Astrocyte (in vitro differentiated cells and primary cell): ENCODE data around the gene PTPN20. TPM values are rescaled to one million over a fixed set of nuclear protein-coding genes. Genes with fewer than 3 reads are reported as not detected.

Experiments
- DNase-seq: peaks from one replicate; pipeline ENCODE4 v3.0.0-alpha.2; 2010; ENCODE audit warnings: low read depth
- FAIRE-seq: peaks from 2 replicates; lab custom pipeline; 2011; peaks lifted over from hg19 to GRCh38; lab: Jason Lieb, UNC
- H2AFZ ChIP-seq: 2 replicates; pipeline ENCODE4 v1.6.0; 2012; ENCODE audit warnings: low read depth, low read length, inconsistent platforms
- H3K27ac ChIP-seq: 2 replicates; pipeline ENCODE4 v1.5.1; 2011; ENCODE audit warnings: low read depth, low read length, inconsistent platforms
- H3K27me3 ChIP-seq: 2 replicates; pipeline ENCODE4 v1.6.0; 2011; ENCODE audit warnings: low read length, inconsistent platforms; ENCODE audit not compliant: insufficient read depth
- H3K36me3 ChIP-seq: 2 replicates; pipeline ENCODE4 v1.5.1; 2011; ENCODE audit warnings: low read length, inconsistent platforms; ENCODE audit not compliant: insufficient read depth
- H3K4me1 ChIP-seq: 2 replicates; pipeline ENCODE4 v1.5.1; 2011; ENCODE audit warnings: low read length, inconsistent platforms; ENCODE audit not compliant: insufficient read depth
- H3K4me2 ChIP-seq: 2 replicates; pipeline ENCODE4 v1.6.0; 2012; ENCODE audit warnings: low read length, inconsistent platforms
- H3K4me3 ChIP-seq: 2 replicates; pipeline ENCODE4 v1.5.1; 2011; ENCODE audit warnings: low read depth, mild to moderate bottlenecking, low read length, inconsistent platforms; ENCODE audit not compliant: insufficient read depth
- H3K79me2 ChIP-seq: 2 replicates; pipeline ENCODE4 v1.6.0; 2012; ENCODE audit warnings: mild to moderate bottlenecking, low read length, inconsistent platforms; ENCODE audit not compliant: insufficient read depth
- H3K9ac ChIP-seq: 2 replicates; pipeline ENCODE4 v1.6.0; 2012; ENCODE audit warnings: mild to moderate bottlenecking, low read length, inconsistent platforms
- H3K9me3 ChIP-seq: 2 replicates; pipeline ENCODE4 v1.5.1; 2012; ENCODE audit warnings: low read depth, mild to moderate bottlenecking, low read length, inconsistent platforms; ENCODE audit not compliant: insufficient read depth
- H4K20me1 ChIP-seq: 2 replicates; pipeline ENCODE4 v1.6.0; 2012; ENCODE audit warnings: low read length, inconsistent platforms; ENCODE audit not compliant: insufficient read depth
- H3K27ac Mint-ChIP-seq: one replicate; pipeline ENCODE4 v1.8.0; 2021; ENCODE audit warnings: mild to moderate bottlenecking, mixed read lengths; ENCODE audit not compliant: unreplicated experiment
- H3K27me3 Mint-ChIP-seq: one replicate; pipeline ENCODE4 v1.8.0; 2021; ENCODE audit warnings: low read depth, mixed read lengths; ENCODE audit not compliant: unreplicated experiment
- H3K36me3 Mint-ChIP-seq: one replicate; pipeline ENCODE4 v1.8.0; 2021; ENCODE audit warnings: low read depth, mixed read lengths; ENCODE audit not compliant: unreplicated experiment
- H3K4me1 Mint-ChIP-seq: one replicate; pipeline ENCODE4 v1.8.0; 2021; ENCODE audit warnings: low read depth, mixed read lengths; ENCODE audit not compliant: unreplicated experiment
- H3K4me3 Mint-ChIP-seq: one replicate; pipeline ENCODE4 v1.8.0; 2021; ENCODE audit warnings: mild to moderate bottlenecking, moderate library complexity, mixed read lengths; ENCODE audit not compliant: unreplicated experiment
- H3K9me3 Mint-ChIP-seq: one replicate; pipeline ENCODE4 v1.8.0; 2021; ENCODE audit warnings: mild to moderate bottlenecking, mixed read lengths; ENCODE audit not compliant: unreplicated experiment
- EZH2 ChIP-seq: IDR thresholded peaks from 2 replicates; pipeline ENCODE4 v1.6.1; 2012; ENCODE audit warnings: mild to moderate bottlenecking, low read length, inconsistent platforms; ENCODE audit not compliant: insufficient read depth
- total RNA-seq: library from RNA; stranded (reverse); gene quantifications from 2 replicates; pipeline ENCODE4 v1.2.1, GENCODE V29; 2021
- TF ChIP-seq, protein P1 (sequence below): IDR thresholded peaks from 2 replicates; pipeline ENCODE4 v1.5.1; 2011; ENCODE audit warnings: low read depth, mild to moderate bottlenecking, inconsistent platforms, low read length, moderate library complexity; ENCODE audit not compliant: insufficient read depth

PTPN20 gene
- total RNA-seq, 1 donor from 2014 or later: not detected

DNA sequence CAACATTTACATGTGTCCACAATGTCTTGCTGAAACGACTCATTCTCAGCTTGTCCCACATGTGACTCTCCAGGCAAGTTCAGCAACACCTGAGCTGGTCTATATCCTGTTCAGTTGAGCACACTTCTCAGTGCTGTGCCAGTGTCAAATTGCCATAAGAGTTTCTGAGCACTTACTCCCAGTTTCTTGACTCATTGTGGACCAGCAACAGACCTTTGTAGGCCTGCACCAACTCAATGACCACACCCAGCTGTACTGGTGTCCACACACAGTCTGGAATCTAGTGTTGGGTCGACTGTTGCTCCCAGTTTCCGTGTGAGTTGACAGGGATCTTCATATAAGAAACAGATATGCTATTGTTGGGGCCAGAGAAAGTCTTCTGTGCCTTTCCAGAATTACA, 88.0 kb downstream of the PTPN20 start:
- FAIRE-seq: no peak
- H3K27ac Mint-ChIP-seq: no peak overlapping the region
- H3K4me1 Mint-ChIP-seq: no peaks in the 10 kb centered on the region
- Histone ChIP-seq H3K4me2 (no peak overlapping the region), H3K27me3 (no peaks in the 10 kb centered on the region), H3K36me3 (no peaks in the 10 kb centered on the region), H4K20me1 (no peaks in the 10 kb centered on the region), H3K4me1 (no peaks in the 10 kb centered on the region), H2AFZ (no peak overlapping the region), H3K79me2 (no peaks in the 10 kb centered on the region), H3K27ac (no peak overlapping the region), H3K4me3 (no peak overlapping the region), H3K9ac (no peak overlapping the region), H3K9me3 (no peaks in the 10 kb centered on the region)
- H3K4me3 Mint-ChIP-seq: no peak overlapping the region
- no peaks in the 10 kb centered on the region for H3K9me3 Mint-ChIP-seq
- no peaks in the 10 kb centered on the region for H3K27me3 Mint-ChIP-seq
- H3K36me3 Mint-ChIP-seq: no peaks in the 10 kb centered on the region
- DNase-seq: no peak
- TF ChIP-seq, protein P1, sequence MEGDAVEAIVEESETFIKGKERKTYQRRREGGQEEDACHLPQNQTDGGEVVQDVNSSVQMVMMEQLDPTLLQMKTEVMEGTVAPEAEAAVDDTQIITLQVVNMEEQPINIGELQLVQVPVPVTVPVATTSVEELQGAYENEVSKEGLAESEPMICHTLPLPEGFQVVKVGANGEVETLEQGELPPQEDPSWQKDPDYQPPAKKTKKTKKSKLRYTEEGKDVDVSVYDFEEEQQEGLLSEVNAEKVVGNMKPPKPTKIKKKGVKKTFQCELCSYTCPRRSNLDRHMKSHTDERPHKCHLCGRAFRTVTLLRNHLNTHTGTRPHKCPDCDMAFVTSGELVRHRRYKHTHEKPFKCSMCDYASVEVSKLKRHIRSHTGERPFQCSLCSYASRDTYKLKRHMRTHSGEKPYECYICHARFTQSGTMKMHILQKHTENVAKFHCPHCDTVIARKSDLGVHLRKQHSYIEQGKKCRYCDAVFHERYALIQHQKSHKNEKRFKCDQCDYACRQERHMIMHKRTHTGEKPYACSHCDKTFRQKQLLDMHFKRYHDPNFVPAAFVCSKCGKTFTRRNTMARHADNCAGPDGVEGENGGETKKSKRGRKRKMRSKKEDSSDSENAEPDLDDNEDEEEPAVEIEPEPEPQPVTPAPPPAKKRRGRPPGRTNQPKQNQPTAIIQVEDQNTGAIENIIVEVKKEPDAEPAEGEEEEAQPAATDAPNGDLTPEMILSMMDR: no peak
- no peak for TF ChIP-seq EZH2

DNA sequence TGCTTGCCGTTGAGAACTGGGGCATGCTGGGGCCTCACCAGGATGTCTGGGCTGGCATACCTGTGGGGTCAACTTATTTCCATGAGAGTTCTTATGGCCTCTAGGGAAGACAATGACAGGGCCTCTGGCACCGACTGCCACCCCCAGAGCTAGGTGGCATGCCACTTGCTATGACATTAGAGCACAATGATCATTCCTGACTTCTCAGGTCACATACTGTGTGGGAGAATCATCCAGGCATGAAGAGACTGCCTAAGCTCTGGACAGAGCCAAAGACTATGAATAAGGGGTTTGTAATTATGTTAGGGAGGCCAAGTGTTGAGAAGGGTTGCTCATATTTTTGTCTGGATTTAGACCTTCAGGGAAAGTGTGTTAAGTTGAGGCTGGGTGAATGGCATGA, 97.5 kb downstream of the PTPN20 start:
- H3K9ac ChIP-seq: no peak overlapping the region
- Mint-ChIP-seq H3K27ac (no peak overlapping the region), H3K9me3 (no peaks in the 10 kb centered on the region), H3K36me3 (no peaks in the 10 kb centered on the region), H3K4me1 (no peaks in the 10 kb centered on the region), H3K27me3 (peaks cover 8% of the 10 kb centered on the region), H3K4me3 (no peak overlapping the region)
- H3K27ac ChIP-seq: no peak overlapping the region
- no peaks in the 10 kb centered on the region for H3K79me2 ChIP-seq
- H3K4me3 ChIP-seq: no peak overlapping the region
- no peaks in the 10 kb centered on the region for H4K20me1 ChIP-seq
- H3K36me3 ChIP-seq: no peaks in the 10 kb centered on the region
- TF ChIP-seq, protein P1: no peak
- TF ChIP-seq EZH2: no peak
- FAIRE-seq (no peak), DNase-seq (peak; percentile 12)
- no peaks in the 10 kb centered on the region for H3K9me3 ChIP-seq
- H3K4me1 ChIP-seq: peaks cover 2% of the 10 kb centered on the region
- H2AFZ ChIP-seq: no peak overlapping the region
- no peaks in the 10 kb centered on the region for H3K27me3 ChIP-seq
- H3K4me2 ChIP-seq: no peak overlapping the region

DNA sequence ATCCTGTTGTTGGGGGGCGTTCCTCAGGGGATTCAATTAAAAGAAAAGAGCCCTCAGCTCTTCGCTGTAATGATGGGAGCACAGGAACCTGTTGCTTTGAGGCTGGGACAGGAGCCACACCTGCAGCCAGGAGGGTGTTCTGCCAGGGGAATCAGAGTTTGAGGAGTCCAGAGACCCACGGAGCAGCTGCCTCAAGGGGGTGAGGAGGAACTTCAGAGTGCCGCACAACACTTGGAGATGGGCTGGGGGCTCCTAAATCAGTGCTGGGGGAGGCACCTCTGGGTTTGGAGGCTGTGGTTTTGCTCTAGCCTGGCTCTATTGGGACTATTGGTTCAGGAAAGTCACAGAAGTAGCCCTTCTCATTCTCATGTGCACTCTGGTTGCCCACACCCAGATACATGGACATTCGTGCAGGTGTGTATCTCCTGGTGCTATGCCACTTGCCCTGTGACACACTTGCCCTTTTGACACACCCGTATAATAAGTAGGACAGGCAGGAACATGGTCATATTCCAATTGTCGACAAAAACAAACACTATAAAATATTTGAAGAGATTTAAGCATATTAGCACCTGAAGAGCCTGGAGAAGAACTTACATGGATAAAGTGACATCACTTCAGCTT, 98.1 kb downstream of the PTPN20 start:
- Histone ChIP-seq H3K9me3 (no peaks in the 10 kb centered on the region), H3K27ac (no peak overlapping the region), H3K27me3 (no peaks in the 10 kb centered on the region)

More for the DNA sequence above, 98.1 kb downstream of the PTPN20 start:
- no peak overlapping the region for H2AFZ ChIP-seq
- H3K4me3 ChIP-seq: no peak overlapping the region
- no peak for FAIRE-seq
- no peak for DNase-seq
- no peak overlapping the region for H3K4me3 Mint-ChIP-seq
- H3K27me3 Mint-ChIP-seq: peaks cover 8% of the 10 kb centered on the region
- no peaks in the 10 kb centered on the region for H3K36me3 Mint-ChIP-seq
- no peaks in the 10 kb centered on the region for H3K9me3 Mint-ChIP-seq
- H4K20me1 ChIP-seq: no peaks in the 10 kb centered on the region
- peaks cover 2% of the 10 kb centered on the region for H3K4me1 ChIP-seq
- no peak overlapping the region for H3K27ac Mint-ChIP-seq
- H3K9ac ChIP-seq: no peak overlapping the region
- H3K4me1 Mint-ChIP-seq: no peaks in the 10 kb centered on the region
- no peaks in the 10 kb centered on the region for H3K36me3 ChIP-seq
- H3K4me2 ChIP-seq: no peak overlapping the region
- H3K79me2 ChIP-seq: no peaks in the 10 kb centered on the region
- no peak for TF ChIP-seq EZH2
- TF ChIP-seq, protein P1: no peak
